SH-SY5Y (cell line): ENCODE measurements around the gene ADARB2.

Experiments used
- GATA2 ChIP-seq: IDR thresholded peaks from 2 replicates; pipeline ENCODE4 v1.6.1; 2011; ENCODE audit warnings: mild to moderate bottlenecking, low read depth, low read length
- GATA3 ChIP-seq: IDR thresholded peaks from 2 replicates; pipeline ENCODE4 v1.6.1; 2011; ENCODE audit warnings: low read depth, mild to moderate bottlenecking, low read length, moderate library complexity

DNA sequence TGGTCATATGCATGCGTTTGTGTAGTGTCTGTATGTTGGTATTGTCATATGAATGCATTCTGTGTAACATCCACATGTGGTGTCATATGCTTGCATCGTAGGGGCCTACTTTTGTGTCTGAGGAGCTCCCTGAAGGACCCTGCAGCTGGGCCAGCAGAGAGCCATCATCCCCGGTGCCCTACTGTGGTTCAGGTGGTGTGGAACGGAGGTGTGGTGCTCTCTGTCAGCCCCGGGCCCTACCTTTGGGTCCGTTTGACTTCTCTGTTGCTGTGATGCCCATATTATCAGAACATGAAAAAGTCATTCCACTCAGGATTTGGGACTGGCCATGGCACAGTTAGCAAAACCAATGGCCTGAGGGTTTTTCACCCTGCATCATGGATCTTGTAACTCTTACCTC, 217.9 kb downstream of the ADARB2 start:
- no peak for TF ChIP-seq GATA3
- TF ChIP-seq GATA2, result no peak
